Subcutaneous adipose tissue (tissue), 4 donors: ENCODE results near the gene LYPD6. TPM values are rescaled to one million over a fixed set of nuclear protein-coding genes. Genes with fewer than 3 reads are reported as not detected.

ENCODE experiments used
- total RNA-seq, 4 donors: library from RNA; depleted of rRNA; stranded (reverse); fragments of >200 nt; gene quantifications; one replicate each; pipeline ENCODE4 v1.1.0, GENCODE V29; 2016
- TF ChIP-seq, protein P1 (sequence below): fragments of 450-650 bp; IDR thresholded peaks from one replicate; pipeline ENCODE4 v1.5.1; 2016; ENCODE audit warnings: low read depth, mild to moderate bottlenecking, control low read depth, antibody characterized with exemption, moderate library complexity

Gene LYPD6
- total RNA-seq, 4 donors from 2014 or later: under 0.01 to 0.65 TPM; not detected in 2

DNA sequence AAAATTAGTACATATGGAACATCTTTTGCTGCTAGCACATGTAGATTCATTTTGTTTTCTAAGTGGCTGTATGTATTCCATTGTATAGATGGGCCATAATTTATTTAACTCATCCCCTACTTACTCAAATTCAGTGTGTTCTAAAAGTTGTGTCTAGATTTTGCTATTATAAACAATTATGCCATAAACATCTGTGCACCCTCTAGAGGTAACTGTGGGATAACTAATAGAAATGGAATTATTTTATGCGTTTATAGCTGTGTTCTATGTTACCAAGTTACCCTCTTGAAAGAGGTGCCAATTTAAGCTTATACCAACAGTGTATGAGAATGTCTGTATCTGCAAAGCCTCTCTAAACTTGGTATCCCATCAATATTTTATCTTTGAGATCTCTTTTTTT, 156.8 kb downstream of the LYPD6 start:
- TF ChIP-seq, protein P1, sequence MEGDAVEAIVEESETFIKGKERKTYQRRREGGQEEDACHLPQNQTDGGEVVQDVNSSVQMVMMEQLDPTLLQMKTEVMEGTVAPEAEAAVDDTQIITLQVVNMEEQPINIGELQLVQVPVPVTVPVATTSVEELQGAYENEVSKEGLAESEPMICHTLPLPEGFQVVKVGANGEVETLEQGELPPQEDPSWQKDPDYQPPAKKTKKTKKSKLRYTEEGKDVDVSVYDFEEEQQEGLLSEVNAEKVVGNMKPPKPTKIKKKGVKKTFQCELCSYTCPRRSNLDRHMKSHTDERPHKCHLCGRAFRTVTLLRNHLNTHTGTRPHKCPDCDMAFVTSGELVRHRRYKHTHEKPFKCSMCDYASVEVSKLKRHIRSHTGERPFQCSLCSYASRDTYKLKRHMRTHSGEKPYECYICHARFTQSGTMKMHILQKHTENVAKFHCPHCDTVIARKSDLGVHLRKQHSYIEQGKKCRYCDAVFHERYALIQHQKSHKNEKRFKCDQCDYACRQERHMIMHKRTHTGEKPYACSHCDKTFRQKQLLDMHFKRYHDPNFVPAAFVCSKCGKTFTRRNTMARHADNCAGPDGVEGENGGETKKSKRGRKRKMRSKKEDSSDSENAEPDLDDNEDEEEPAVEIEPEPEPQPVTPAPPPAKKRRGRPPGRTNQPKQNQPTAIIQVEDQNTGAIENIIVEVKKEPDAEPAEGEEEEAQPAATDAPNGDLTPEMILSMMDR: no peak

DNA sequence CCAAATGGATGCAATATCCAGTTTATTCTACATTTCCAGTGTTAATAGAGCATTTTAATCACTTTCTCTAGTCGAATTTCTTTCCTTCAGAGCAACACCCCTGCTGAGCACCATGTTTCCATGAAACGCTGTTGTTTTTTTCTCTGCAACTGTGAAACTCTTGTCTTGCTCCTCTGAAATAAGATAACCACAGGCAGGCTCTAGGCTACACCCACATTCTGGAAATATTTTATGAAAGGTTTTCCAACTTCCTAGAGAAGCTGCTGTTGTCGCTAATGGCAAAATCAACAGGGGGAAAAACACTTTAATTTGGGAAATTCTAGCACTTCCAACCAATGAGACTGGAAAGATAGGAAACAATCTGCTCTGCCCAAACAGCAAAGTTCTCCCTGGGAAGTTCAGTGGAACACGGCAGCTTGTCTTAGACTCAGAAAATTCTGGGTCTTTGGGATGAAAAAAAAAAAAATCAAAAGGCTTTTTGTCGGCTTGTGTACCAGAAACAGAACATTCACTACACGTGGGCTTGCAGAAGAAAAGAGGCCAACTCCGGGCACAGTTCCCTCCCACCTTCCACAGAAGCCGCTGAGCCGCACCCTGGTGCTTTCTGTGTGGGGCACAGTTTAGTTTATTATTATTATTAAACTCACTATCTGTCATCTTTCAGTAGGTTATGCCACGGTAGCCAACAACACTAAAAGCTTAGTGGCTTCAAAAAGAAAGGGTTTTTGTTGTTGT, 158.5 kb downstream of the LYPD6 start:
- TF ChIP-seq, protein P1: no peak

DNA sequence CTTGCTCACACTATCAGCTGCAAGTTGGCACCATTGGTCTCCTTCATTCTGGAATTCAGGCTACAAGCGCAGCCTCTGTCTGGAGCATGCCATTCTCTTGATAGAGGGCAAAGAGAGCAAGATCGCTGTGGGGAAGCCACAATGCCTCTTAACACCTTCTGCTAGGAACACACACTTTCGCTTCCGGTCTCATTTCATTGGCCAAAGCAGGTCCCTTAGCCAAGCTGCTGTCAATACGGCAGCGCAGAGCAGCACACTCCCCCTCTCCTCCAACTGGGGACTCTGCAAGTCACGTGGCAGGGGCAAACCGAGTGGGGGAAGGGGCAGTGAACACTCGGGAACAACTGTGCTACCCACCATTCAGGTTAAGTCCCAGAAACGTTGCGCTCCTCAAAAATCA, 159.1 kb downstream of the LYPD6 start:
- TF ChIP-seq, protein P1: no peak

DNA sequence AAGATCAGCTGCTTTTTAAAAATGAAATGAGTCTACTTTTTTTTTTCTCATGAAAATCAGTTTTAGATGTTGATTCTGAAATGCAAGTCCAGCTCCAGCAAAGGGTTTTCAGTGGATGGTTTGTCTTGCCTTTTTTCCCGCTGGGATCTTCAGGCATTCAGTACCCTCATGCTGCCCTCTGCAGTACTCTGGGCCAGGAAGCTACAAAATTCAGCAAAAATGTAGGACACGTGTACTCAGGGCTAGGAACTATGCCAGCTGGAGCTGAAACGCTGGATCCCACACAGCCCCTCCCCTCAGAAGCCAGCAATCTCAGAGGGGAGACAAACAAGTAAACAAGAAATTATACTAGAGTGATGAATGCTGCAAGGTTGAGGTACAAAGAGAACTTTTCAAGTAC, 159.9 kb downstream of the LYPD6 start:
- TF ChIP-seq, protein P1: no peak

DNA sequence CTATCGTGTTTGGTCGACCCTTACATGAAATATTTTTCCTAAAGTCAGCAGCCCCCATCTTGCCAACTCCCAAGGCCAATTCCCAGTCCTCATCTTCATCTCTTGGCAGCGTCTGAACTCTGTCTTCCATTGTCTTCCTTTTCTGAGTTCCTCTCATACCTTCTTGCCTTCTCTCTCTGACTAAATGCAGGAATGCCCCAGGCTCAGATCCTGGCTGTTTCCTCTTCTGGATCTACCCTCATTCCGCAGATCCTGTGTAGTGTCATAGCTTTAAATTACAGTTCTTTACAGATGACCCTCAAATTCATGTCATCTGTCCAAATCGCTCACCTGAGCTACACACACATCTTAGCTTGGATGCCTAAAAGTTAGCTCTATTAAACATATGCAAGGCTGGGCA, 162.5 kb downstream of the LYPD6 start:
- TF ChIP-seq, protein P1: no peak

DNA sequence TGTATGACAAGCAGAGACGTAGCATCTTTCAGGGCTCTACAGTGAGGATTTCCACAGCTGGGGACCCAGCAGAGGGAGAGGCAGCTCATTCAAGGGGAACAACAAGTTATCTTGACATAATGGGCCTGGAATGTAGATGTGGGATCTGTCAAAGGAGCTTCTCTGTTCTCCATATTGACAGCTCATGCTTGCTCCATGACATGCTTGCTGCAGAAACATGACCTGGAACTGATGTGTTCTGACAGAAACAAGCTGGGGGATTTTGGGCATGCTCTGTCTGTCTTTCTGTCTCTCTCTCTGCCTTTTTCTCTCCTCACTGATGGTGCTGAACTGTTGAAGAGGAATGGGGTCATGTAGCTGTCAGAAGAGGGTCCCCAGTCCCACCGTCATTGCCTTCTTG, 177.6 kb downstream of the LYPD6 start:
- TF ChIP-seq, protein P1: no peak

DNA sequence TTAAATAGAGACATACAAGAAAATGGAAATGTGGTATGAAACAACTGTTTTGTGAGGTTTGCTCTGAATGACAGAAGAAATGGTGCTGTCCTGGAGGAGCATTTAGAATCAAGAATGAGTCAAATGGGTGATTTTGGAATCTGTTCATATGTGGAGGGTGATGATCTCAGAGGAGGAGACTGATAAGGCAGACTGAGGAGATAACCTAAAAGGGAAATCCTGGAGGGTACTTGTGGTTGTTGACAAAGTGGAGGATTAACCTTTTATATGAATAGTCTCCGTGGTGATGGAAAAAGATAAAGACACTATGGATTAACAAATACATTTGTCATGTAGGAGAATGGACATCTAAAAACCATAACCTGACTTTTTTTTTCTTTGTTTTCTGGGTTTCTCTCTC, 183.1 kb downstream of the LYPD6 start:
- TF ChIP-seq, protein P1: no peak
